ENCODE results near the gene F2R. TPM values are rescaled to one million over a fixed set of nuclear protein-coding genes. Genes with fewer than 3 reads are reported as not detected.

F2R gene
- total and polyA plus RNA-seq, 2 donors (not counting 3 experiments of a cell fraction or from before 2014, with no cell fraction given) = 342 to 599 TPM

DNA sequence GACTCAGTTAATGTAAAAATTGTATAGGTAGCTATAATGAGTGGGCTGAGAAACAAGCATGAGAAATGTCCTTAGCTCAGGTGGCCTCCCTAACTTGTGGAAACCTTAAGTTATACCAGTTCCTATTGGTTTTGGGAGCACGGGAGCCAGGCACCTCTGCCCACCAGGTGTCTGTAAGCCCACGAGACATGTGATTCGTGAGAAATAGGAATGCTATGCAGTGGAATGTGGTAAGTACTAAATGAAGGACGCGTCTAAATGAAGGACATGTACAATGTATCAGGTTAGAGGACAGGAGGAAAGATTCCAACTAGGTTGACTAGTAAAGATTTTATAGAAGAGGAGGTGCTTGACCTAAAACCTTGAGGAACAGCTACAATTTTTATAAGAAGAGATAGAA lies 46.7 kb upstream of the F2R start:
- Histone ChIP-seq H3K9ac (replicated peaks; ENCODE audit: extremely low read depth, insufficient read depth, low read length) (no peak overlapping the region), H3K9me3 (replicated peaks; ENCODE audit: control insufficient read depth, insufficient read depth, low read length) (no peaks in the 10 kb centered on the region), H2AFZ (ENCODE audit: low read depth, low read length) (no peak overlapping the region), H3K4me1 (ENCODE audit: control insufficient read depth, extremely low read depth, insufficient read depth, low read length) (peaks cover 7% of the 10 kb centered on the region), H3K4me3 (replicated peaks in 1 of 3; ENCODE audit: insufficient read depth in 1 of 3, low read depth in 1 of 3, low read length in 3 of 3) (no peak overlapping the region), H3K4me2 (ENCODE audit: insufficient read depth, low read length) (no peak overlapping the region), H3K79me2 (ENCODE audit: control insufficient read depth, insufficient read depth, low read length) (no peaks in the 10 kb centered on the region), H3K27ac (ENCODE audit: insufficient read depth, low read depth, low read length) (no peak overlapping the region), H3K9me1 (replicated peaks; ENCODE audit: control insufficient read depth, extremely low read depth, insufficient read depth, low read length) (no peaks in the 10 kb centered on the region), H4K20me1 (replicated peaks; ENCODE audit: control insufficient read depth, extremely low read depth, insufficient read depth, low read length) (no peaks in the 10 kb centered on the region), H3K27me3 (ENCODE audit: control insufficient read depth in 2 of 2, insufficient read depth in 2 of 2, low read length in 2 of 2) (no peaks in the 10 kb centered on the region), H3K36me3 (ENCODE audit: control insufficient read depth in 2 of 2, extremely low read depth in 1 of 2, insufficient read depth in 2 of 2, low read length in 2 of 2) (no peaks in the 10 kb centered on the region)
- POLR2A ChIA-PET = no interaction called here
- FAIRE-seq (no peak), DNase-seq (ENCODE audit: low read depth, low spot score) (no peak)
- BruUV-seq (replicated peaks) = no TSS peak
- dilution Hi-C loops (cut with MboI; ENCODE audit: extremely low pct_ligation_motif_present, low sequenced_read_pairs) (no loop called here), intact Hi-C loops (cut with micrococcal nuclease) (no loop called here)
- TF ChIP-seq POLR2AphosphoS5 (IDR thresholded peaks at IDR 0.05; ENCODE audit: insufficient read depth, low read depth, low read length) = no peak
- no peak for TF ChIP-seq GATA2 (IDR thresholded peaks at IDR 0.05; ENCODE audit: insufficient read depth, insufficient read length, low read depth, low read length)
- TF ChIP-seq JUN (IDR thresholded peaks at IDR 0.05; ENCODE audit: borderline replicate concordance, insufficient read depth, insufficient read length, low read depth) = no peak
- TF ChIP-seq POLR2A (IDR thresholded peaks at IDR 0.05; ENCODE audit: low read depth, low read length) = no peak
- TF ChIP-seq FOS (IDR thresholded peaks at IDR 0.05; ENCODE audit: borderline replicate concordance, insufficient read depth, low read length) = no peak
- TF ChIP-seq EZH2 (IDR thresholded peaks at IDR 0.05; ENCODE audit: borderline replicate concordance, low read depth, low read length, severe bottlenecking) = no peak
- TF ChIP-seq CTCF (IDR thresholded peaks at IDR 0.05; ENCODE audit: extremely low read depth in 1 of 2, insufficient read depth in 1 of 2, low read depth in 1 of 2, low read length in 2 of 2) = no peak
- no peak for TF ChIP-seq MAX (IDR thresholded peaks at IDR 0.05; ENCODE audit: insufficient read depth, insufficient read length)
- no peak for TF ChIP-seq MYC (IDR thresholded peaks at IDR 0.05; ENCODE audit: low read depth, low read length)
- CTCF ChIA-PET = no interaction called here

Measured in endothelial cell of umbilical vein (primary cell).